Dendritic cell treated with granulocyte-macrophage colony-stimulating factor and Interleukin-4, amounts not matched to agents 40 ng/mL and 50 ng/mL, for 4 days (primary cell): Measurements from ENCODE around the gene DDX17.

Source experiments
- H3K27ac Mint-ChIP-seq: one replicate; pipeline ENCODE4 v1.8.0; 2022; ENCODE audit warnings: mild to moderate bottlenecking, mixed read lengths
- H3K27me3 Mint-ChIP-seq: one replicate; pipeline ENCODE4 v1.8.0; 2022; ENCODE audit warnings: mild to moderate bottlenecking, mixed read lengths
- H3K36me3 Mint-ChIP-seq: one replicate; pipeline ENCODE4 v1.8.0; 2022; ENCODE audit warnings: low read depth, mixed read lengths
- H3K4me1 Mint-ChIP-seq: one replicate; pipeline ENCODE4 v1.8.0; 2022; ENCODE audit warnings: low read depth, mixed read lengths
- H3K4me3 Mint-ChIP-seq: one replicate; pipeline ENCODE4 v1.8.0; 2022; ENCODE audit warnings: mild to moderate bottlenecking, moderate library complexity, mixed read lengths
- H3K9me3 Mint-ChIP-seq: one replicate; pipeline ENCODE4 v1.8.0; 2022; ENCODE audit warnings: mixed read lengths
- intact Hi-C: fragments of 100-400 bp; cut with micrococcal nuclease; formaldehyde crosslinking; loops from one replicate; pipeline ENCODE4 v1.15.0; 2022

The DDX17 gene

GRCh38 chr22:38467438-38467903, 38.6 kb downstream of the DDX17 start:
- Mint-ChIP-seq H3K36me3 (no peaks in the 10 kb centered on the region), H3K27me3 (peaks cover 94% of the 10 kb centered on the region), H3K4me1 (peaks cover 16% of the 10 kb centered on the region), H3K9me3 (no peaks in the 10 kb centered on the region), H3K4me3 (peak overlapping the region; percentile 72), H3K27ac (no peak overlapping the region)
- intact Hi-C loops, result no loop called here

GRCh38 chr22:38465673-38466490, 40.2 kb downstream of the DDX17 start:
- intact Hi-C loops, result no loop called here
- peaks cover 96% of the 10 kb centered on the region for H3K27me3 Mint-ChIP-seq
- peaks cover 16% of the 10 kb centered on the region for H3K4me1 Mint-ChIP-seq
- H3K9me3 Mint-ChIP-seq, result no peaks in the 10 kb centered on the region
- H3K27ac Mint-ChIP-seq, result no peak overlapping the region
- no peaks in the 10 kb centered on the region for H3K36me3 Mint-ChIP-seq
- H3K4me3 Mint-ChIP-seq, result no peak overlapping the region

- no peak overlapping the region for H3K4me3 Mint-ChIP-seq
- peaks cover 16% of the 10 kb centered on the region for H3K4me1 Mint-ChIP-seq
- no peaks in the 10 kb centered on the region for H3K36me3 Mint-ChIP-seq
- H3K27ac Mint-ChIP-seq, result no peak overlapping the region
- no peaks in the 10 kb centered on the region for H3K9me3 Mint-ChIP-seq
- peaks cover 96% of the 10 kb centered on the region for H3K27me3 Mint-ChIP-seq
- intact Hi-C loops, result no loop called here
Observed at GRCh38 chr22:38464992-38465672, 41.0 kb downstream of the DDX17 start.

GRCh38 chr22:38462960-38463784, 42.9 kb downstream of the DDX17 start:
- intact Hi-C loops, result no loop called here
- no peaks in the 10 kb centered on the region for H3K9me3 Mint-ChIP-seq

GRCh38 chr22:38461414-38462081, 44.6 kb downstream of the DDX17 start:
- Mint-ChIP-seq H3K27me3 (peaks cover 99% of the 10 kb centered on the region), H3K27ac (no peak overlapping the region), H3K9me3 (no peaks in the 10 kb centered on the region), H3K36me3 (no peaks in the 10 kb centered on the region), H3K4me3 (no peak overlapping the region), H3K4me1 (peaks cover 6% of the 10 kb centered on the region)
- intact Hi-C loops, result no loop called here

More at GRCh38 chr22:38462960-38463784, 42.9 kb downstream of the DDX17 start:
- peaks cover 14% of the 10 kb centered on the region for H3K4me1 Mint-ChIP-seq
- peaks cover 98% of the 10 kb centered on the region for H3K27me3 Mint-ChIP-seq
- no peak overlapping the region for H3K4me3 Mint-ChIP-seq
- H3K36me3 Mint-ChIP-seq, result no peaks in the 10 kb centered on the region
- H3K27ac Mint-ChIP-seq, result no peak overlapping the region

- H3K36me3 Mint-ChIP-seq, result no peaks in the 10 kb centered on the region
- H3K27me3 Mint-ChIP-seq, result peaks cover 99% of the 10 kb centered on the region
- H3K4me3 Mint-ChIP-seq, result no peak overlapping the region
- no peak overlapping the region for H3K27ac Mint-ChIP-seq
- H3K9me3 Mint-ChIP-seq, result no peaks in the 10 kb centered on the region
- intact Hi-C loops, result no loop called here
- H3K4me1 Mint-ChIP-seq, result peaks cover 6% of the 10 kb centered on the region
Observed at GRCh38 chr22:38461057-38461413, 45.1 kb downstream of the DDX17 start.

GRCh38 chr22:38460426-38460840, 45.7 kb downstream of the DDX17 start:
- Mint-ChIP-seq H3K36me3 (no peaks in the 10 kb centered on the region), H3K4me1 (peaks cover 6% of the 10 kb centered on the region), H3K4me3 (no peak overlapping the region), H3K9me3 (no peaks in the 10 kb centered on the region), H3K27me3 (peaks cover 97% of the 10 kb centered on the region), H3K27ac (no peak overlapping the region)
- intact Hi-C loops, result no loop called here

GRCh38 chr22:38456841-38457699, 49.0 kb downstream of the DDX17 start:
- peaks cover 91% of the 10 kb centered on the region for H3K27me3 Mint-ChIP-seq
- H3K27ac Mint-ChIP-seq, result no peak overlapping the region
- no peak overlapping the region for H3K4me3 Mint-ChIP-seq
- H3K4me1 Mint-ChIP-seq, result peaks cover 9% of the 10 kb centered on the region
- H3K9me3 Mint-ChIP-seq, result no peaks in the 10 kb centered on the region
- intact Hi-C loops, result no loop called here
- H3K36me3 Mint-ChIP-seq, result no peaks in the 10 kb centered on the region

- H3K27me3 Mint-ChIP-seq, result peaks cover 91% of the 10 kb centered on the region
- no peaks in the 10 kb centered on the region for H3K9me3 Mint-ChIP-seq
Observed at GRCh38 chr22:38456272-38456835, 49.8 kb downstream of the DDX17 start.

GRCh38 chr22:38455530-38456271, 50.4 kb downstream of the DDX17 start:
- Mint-ChIP-seq H3K27ac (no peak overlapping the region), H3K36me3 (no peaks in the 10 kb centered on the region), H3K4me3 (no peak overlapping the region)

More at GRCh38 chr22:38456272-38456835, 49.8 kb downstream of the DDX17 start:
- Mint-ChIP-seq H3K36me3 (no peaks in the 10 kb centered on the region), H3K4me1 (peaks cover 9% of the 10 kb centered on the region), H3K4me3 (no peak overlapping the region), H3K27ac (no peak overlapping the region)
- intact Hi-C loops, result no loop called here

GRCh38 chr22:38455076-38455529, 51.0 kb downstream of the DDX17 start, which contains the start of gene KCNJ4:
Gene KCNJ4 (minus strand): TSS chr22:38455199. CDS start chr22:38428132, 27,067 bp downstream.
- H3K27me3 Mint-ChIP-seq, result peaks cover 91% of the 10 kb centered on the region

More at GRCh38 chr22:38455530-38456271, 50.4 kb downstream of the DDX17 start:
- peaks cover 91% of the 10 kb centered on the region for H3K27me3 Mint-ChIP-seq
- no peaks in the 10 kb centered on the region for H3K9me3 Mint-ChIP-seq
- peaks cover 9% of the 10 kb centered on the region for H3K4me1 Mint-ChIP-seq
- intact Hi-C loops, result no loop called here

More at GRCh38 chr22:38455076-38455529, 51.0 kb downstream of the DDX17 start, which contains the start of gene KCNJ4:
- H3K27ac Mint-ChIP-seq, result no peak within 1 kb of the TSS
- H3K36me3 Mint-ChIP-seq, result no peaks in the 10 kb centered on the region
- H3K4me3 Mint-ChIP-seq, result peak within 1 kb of the TSS; percentile 56
- H3K9me3 Mint-ChIP-seq, result no peaks in the 10 kb centered on the region
- H3K4me1 Mint-ChIP-seq, result peaks cover 9% of the 10 kb centered on the region
- intact Hi-C loops, result no loop called here
